HCT116 (cell line): Measurements from ENCODE around the gene SLC7A1. TPM values are rescaled to one million over a fixed set of nuclear protein-coding genes. Genes with fewer than 3 reads are reported as not detected.
"Not testable (repeated sequence)": the region's sequence is repeated elsewhere in the genome, so short reads cannot be mapped to it uniquely, and the experiment has no call there.

Source experiments
- ATAC-seq: fragments of 200-7000 bp; cut with Tn5 transposase; 2 replicates; pipeline ENCODE4 v1.9.1; 2020; ENCODE audit warnings: mild to moderate bottlenecking, moderate library complexity
- BruUV-seq: library from RNA; stranded (reverse); fragments of 400-500 nt; replicated peaks from 2 replicates; lab custom pipeline; 2021; lab: Mats Ljungman, UMichigan
- CTCF ChIA-PET: fragments of 300-600 bp; sonication (Branson Sonifier 250); formaldehyde crosslinking; loops from one replicate; lab custom pipeline; 2021; ENCODE audit warnings: antibody characterized with exemption; lab: Charles Lee
- POLR2A ChIA-PET: fragments of 300-600, 350-600 bp; sonication (Branson Sonifier 250); formaldehyde crosslinking; loops from one replicate; lab custom pipeline; 2021; ENCODE audit warnings: antibody characterized with exemption; lab: Charles Lee
- RAD21 ChIA-PET, 2 experiments: fragments of 300-600 bp; sonication (Branson Sonifier 250); formaldehyde crosslinking; loops; one replicate each; lab custom pipeline; 2023; ENCODE audit warnings: low total read pairs in 2 of 2; ENCODE audit not compliant: uncharacterized antibody in 2 of 2, unreplicated experiment in 2 of 2, low non-redundant PET in 1 of 2; lab: Charles Lee
- DNase-seq: peaks from one replicate; pipeline ENCODE4 v3.0.0-alpha.2; 2010; ENCODE audit warnings: low read depth, low spot score
- H2AFZ ChIP-seq: fragments of 200-600 bp; shearing (Covaris generic), sonication (generic); 2 replicates; pipeline ENCODE4 v1.6.1; 2017; ENCODE audit warnings: low read depth, mixed run types, mixed read lengths, antibody characterized with exemption, low read length; ENCODE audit not compliant: poor library complexity, severe bottlenecking
- H3K27ac ChIP-seq: 2 replicates; pipeline ENCODE4 v1.5.1; 2012; ENCODE audit warnings: low read depth, low read length
- H3K27me3 ChIP-seq: fragments of 200-600 bp; sonication (generic); 2 replicates; pipeline ENCODE4 v1.6.1; 2016; ENCODE audit warnings: mixed run types, low read length, mixed read lengths; ENCODE audit not compliant: insufficient read depth
- H3K36me3 ChIP-seq, 2 experiments: fragments of 200-500 bp in 1 of 2; fragments of 200-600 bp in 1 of 2; sonication (Bioruptor generic) in 1 of 2; sonication (generic) in 1 of 2; 2 replicates each; pipeline versions ENCODE4 v1.5.1 to v1.6.1; 2014 to 2016; ENCODE audit warnings: low read length in 2 of 2, inconsistent platforms in 1 of 2, mixed read lengths in 1 of 2, mixed run types in 1 of 2; ENCODE audit not compliant: insufficient read depth in 2 of 2, control insufficient read depth in 1 of 2
- H3K4me1 ChIP-seq, 2 experiments: fragments of 200-600 bp in 1 of 2; sonication (generic) in 1 of 2; 2 replicates each; pipeline versions ENCODE4 v1.5.1 to v1.6.1; 2012 to 2017; ENCODE audit warnings: low read length in 2 of 2, inconsistent platforms in 1 of 2, mild to moderate bottlenecking in 1 of 2, mixed read lengths in 1 of 2, mixed run types in 1 of 2, moderate library complexity in 1 of 2; ENCODE audit not compliant: insufficient read depth in 2 of 2, control insufficient read depth in 1 of 2
- H3K4me2 ChIP-seq: fragments of 200-600 bp; sonication (generic); 2 replicates; pipeline ENCODE4 v1.6.1; 2017; ENCODE audit warnings: mixed run types, low read length, mixed read lengths
- H3K4me3 ChIP-seq, 2 experiments: fragments of 200-600 bp in 1 of 2; sonication (generic) in 1 of 2; replicated peaks in 1 of 2; 2 replicates each; pipeline ENCODE4 v1.5.1; 2011 to 2016; ENCODE audit warnings: low read length in 2 of 2, control low read depth in 1 of 2, low read depth in 1 of 2, mild to moderate bottlenecking in 1 of 2, mixed read lengths in 1 of 2, mixed run types in 1 of 2
- H3K79me2 ChIP-seq: fragments of 200-600 bp; sonication (generic); 2 replicates; pipeline ENCODE4 v1.6.1; 2017; ENCODE audit warnings: mild to moderate bottlenecking, mixed run types, low read length, moderate library complexity, mixed read lengths; ENCODE audit not compliant: insufficient read depth
- H3K9ac ChIP-seq: fragments of 200-600 bp; sonication (generic); 2 replicates; pipeline ENCODE4 v1.6.1; 2016; ENCODE audit warnings: low read length, mixed read lengths
- H3K9me2 ChIP-seq: fragments of 200-600 bp; sonication (generic), shearing (Covaris generic); 2 replicates; pipeline ENCODE4 v1.6.1; 2017; ENCODE audit warnings: mixed run types, mild to moderate bottlenecking, moderate library complexity; ENCODE audit not compliant: insufficient read depth
- H3K9me3 ChIP-seq, 2 experiments: fragments of 200-500 bp in 1 of 2; fragments of 200-600 bp in 1 of 2; sonication (Bioruptor generic) in 1 of 2; sonication (generic) in 1 of 2; 2 replicates each; pipeline ENCODE4 v1.6.1; 2014 to 2017; ENCODE audit warnings: low read length in 2 of 2, mixed read lengths in 2 of 2, inconsistent platforms in 1 of 2, low read depth in 1 of 2, mild to moderate bottlenecking in 1 of 2, mixed run types in 1 of 2, moderate library complexity in 1 of 2; ENCODE audit not compliant: control insufficient read depth in 1 of 2, insufficient read depth in 1 of 2
- H4K20me1 ChIP-seq: fragments of 200-600 bp; sonication (generic), shearing (Covaris generic); 2 replicates; pipeline ENCODE4 v1.6.1; 2017; ENCODE audit warnings: mixed run types, mild to moderate bottlenecking, moderate library complexity; ENCODE audit not compliant: insufficient read depth
- FOSL1 ChIP-seq: IDR thresholded peaks from 2 replicates; pipeline ENCODE4 v1.6.1; 2012; ENCODE audit warnings: low read depth
- POLR2AphosphoS5 ChIP-seq: IDR thresholded peaks from 2 replicates; pipeline ENCODE4 v1.6.1; 2011; ENCODE audit warnings: mild to moderate bottlenecking, low read depth, low read length, moderate library complexity
- SRF ChIP-seq: IDR thresholded peaks from 2 replicates; pipeline ENCODE4 v1.6.1; 2012; ENCODE audit warnings: low read depth
- ZFX ChIP-seq: fragments of 450-650 bp; IDR thresholded peaks from 2 replicates; pipeline ENCODE4 v1.6.1; 2017
- intact Hi-C: fragments of 100-400 bp; cut with micrococcal nuclease; formaldehyde crosslinking; loops from 2 replicates; pipeline ENCODE4 v1.10.0; 2022
- total RNA-seq: library from RNA; stranded (reverse); gene quantifications from one replicate; pipeline ENCODE4 v1.2.1, GENCODE V29; 2021; ENCODE audit not compliant: unreplicated experiment
- TF ChIP-seq, protein P1 (sequence below): IDR thresholded peaks from 2 replicates; pipeline ENCODE4 v1.6.1; 2012; ENCODE audit warnings: low read depth

SLC7A1 gene
- total RNA-seq, 1 experiment from 2014 or later, result 124 TPM

DNA sequence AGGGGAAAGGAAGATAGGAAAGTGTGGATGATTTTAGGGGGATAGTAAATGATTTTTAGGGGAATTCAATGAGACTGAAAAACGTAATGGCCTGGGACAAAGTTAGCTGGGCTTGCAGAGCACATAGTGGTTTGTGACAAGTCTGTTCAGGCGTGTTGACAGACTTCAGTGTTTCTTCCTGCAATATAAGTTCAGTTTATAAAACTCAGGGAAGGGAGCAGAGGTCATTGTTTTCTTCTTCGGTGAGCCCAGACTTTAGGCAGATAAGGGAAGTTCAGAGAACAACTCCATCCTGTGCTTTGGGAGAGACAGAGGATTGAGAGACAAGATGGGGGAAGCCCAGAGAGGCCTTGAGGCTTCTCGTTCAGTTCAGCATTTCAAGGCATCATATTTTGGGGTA, 45.2 kb upstream of the SLC7A1 start:
- Histone ChIP-seq H4K20me1 (no peaks in the 10 kb centered on the region), H3K4me1 (no peaks in the 10 kb centered on the region), H3K4me3 (no peak overlapping the region), H2AFZ (no peak overlapping the region), H3K36me3 (no peaks in the 10 kb centered on the region), H3K9ac (no peak overlapping the region), H3K27ac (no peak overlapping the region), H3K9me2 (no peaks in the 10 kb centered on the region), H3K9me3 (no peaks in the 10 kb centered on the region), H3K79me2 (no peaks in the 10 kb centered on the region), H3K4me2 (no peak overlapping the region), H3K27me3 (peaks cover 4% of the 10 kb centered on the region; the same call in 1 of the 2 replicates)
- RAD21 ChIA-PET, result no interaction called here
- POLR2A ChIA-PET, result no interaction called here
- no TSS peak for BruUV-seq
- CTCF ChIA-PET, result no interaction called here
- DNase-seq (no peak), ATAC-seq (no peak)
- no peak for TF ChIP-seq FOSL1
- TF ChIP-seq, protein P1, sequence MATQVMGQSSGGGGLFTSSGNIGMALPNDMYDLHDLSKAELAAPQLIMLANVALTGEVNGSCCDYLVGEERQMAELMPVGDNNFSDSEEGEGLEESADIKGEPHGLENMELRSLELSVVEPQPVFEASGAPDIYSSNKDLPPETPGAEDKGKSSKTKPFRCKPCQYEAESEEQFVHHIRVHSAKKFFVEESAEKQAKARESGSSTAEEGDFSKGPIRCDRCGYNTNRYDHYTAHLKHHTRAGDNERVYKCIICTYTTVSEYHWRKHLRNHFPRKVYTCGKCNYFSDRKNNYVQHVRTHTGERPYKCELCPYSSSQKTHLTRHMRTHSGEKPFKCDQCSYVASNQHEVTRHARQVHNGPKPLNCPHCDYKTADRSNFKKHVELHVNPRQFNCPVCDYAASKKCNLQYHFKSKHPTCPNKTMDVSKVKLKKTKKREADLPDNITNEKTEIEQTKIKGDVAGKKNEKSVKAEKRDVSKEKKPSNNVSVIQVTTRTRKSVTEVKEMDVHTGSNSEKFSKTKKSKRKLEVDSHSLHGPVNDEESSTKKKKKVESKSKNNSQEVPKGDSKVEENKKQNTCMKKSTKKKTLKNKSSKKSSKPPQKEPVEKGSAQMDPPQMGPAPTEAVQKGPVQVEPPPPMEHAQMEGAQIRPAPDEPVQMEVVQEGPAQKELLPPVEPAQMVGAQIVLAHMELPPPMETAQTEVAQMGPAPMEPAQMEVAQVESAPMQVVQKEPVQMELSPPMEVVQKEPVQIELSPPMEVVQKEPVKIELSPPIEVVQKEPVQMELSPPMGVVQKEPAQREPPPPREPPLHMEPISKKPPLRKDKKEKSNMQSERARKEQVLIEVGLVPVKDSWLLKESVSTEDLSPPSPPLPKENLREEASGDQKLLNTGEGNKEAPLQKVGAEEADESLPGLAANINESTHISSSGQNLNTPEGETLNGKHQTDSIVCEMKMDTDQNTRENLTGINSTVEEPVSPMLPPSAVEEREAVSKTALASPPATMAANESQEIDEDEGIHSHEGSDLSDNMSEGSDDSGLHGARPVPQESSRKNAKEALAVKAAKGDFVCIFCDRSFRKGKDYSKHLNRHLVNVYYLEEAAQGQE, result no peak
- TF ChIP-seq ZFX, result no peak
- no peak for TF ChIP-seq SRF
- no peak for TF ChIP-seq POLR2AphosphoS5
- intact Hi-C loops, result no loop called here

DNA sequence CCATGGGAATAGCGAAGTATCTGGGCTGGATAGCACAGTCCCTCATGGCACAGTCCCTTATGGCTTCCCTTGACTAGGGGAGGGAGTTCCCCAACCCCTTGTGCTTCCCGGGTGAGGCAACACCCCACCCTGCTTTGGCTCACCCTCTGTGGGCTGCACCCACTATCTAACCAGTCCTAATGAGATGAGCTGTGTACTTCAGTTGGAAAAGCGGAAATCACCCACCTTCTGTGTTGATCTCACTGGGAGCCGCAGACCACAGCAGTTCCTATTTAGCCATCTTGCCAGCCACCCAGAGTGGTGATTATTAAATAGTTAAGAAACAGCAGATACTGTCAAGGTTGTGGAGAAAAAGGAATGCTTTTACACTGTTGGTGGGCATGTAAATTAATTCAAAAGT, 41.3 kb upstream of the SLC7A1 start:
- not testable (repeated sequence) for H2AFZ ChIP-seq, DNase-seq

More for the DNA sequence above, 41.3 kb upstream of the SLC7A1 start:
- peaks cover 17% of the 10 kb centered on the region for H3K27me3 ChIP-seq
- BruUV-seq, H3K79me2 ChIP-seq, H3K9me2 ChIP-seq, H3K4me1 ChIP-seq, CTCF ChIA-PET, RAD21 ChIA-PET, intact Hi-C loops, H3K9ac ChIP-seq, H3K9me3 ChIP-seq, H3K4me3 ChIP-seq, ATAC-seq, H3K36me3 ChIP-seq, H3K27ac ChIP-seq, H3K4me2 ChIP-seq, POLR2A ChIA-PET, H4K20me1 ChIP-seq: not testable (repeated sequence)
